Ovary (tissue), 3 donors: ENCODE results near the gene VPS13C.

Source experiments
- EP300 ChIP-seq: sonication (generic); formaldehyde crosslinking; IDR thresholded peaks from one replicate; pipeline ENCODE4 v1.6.1; 2017; ENCODE audit warnings: antibody characterized with exemption
- POLR2A ChIP-seq: fragments of 450-650 bp; IDR thresholded peaks from one replicate; pipeline ENCODE4 v1.6.1; 2017; ENCODE audit warnings: antibody characterized with exemption, mild to moderate bottlenecking, moderate library complexity
- TF ChIP-seq, protein P1 (sequence below), 3 donors: fragments of 450-650 bp in 2 of 3; fragments of 200-600 bp in 1 of 3; IDR thresholded peaks; one replicate each; pipeline versions ENCODE4 v1.5.1 to v1.8.0; 2016 to 2022; ENCODE audit warnings: antibody characterized with exemption in 3 of 3, mild to moderate bottlenecking in 1 of 3
- donor health status: DM: no; HTN: no; CAD: no.

DNA sequence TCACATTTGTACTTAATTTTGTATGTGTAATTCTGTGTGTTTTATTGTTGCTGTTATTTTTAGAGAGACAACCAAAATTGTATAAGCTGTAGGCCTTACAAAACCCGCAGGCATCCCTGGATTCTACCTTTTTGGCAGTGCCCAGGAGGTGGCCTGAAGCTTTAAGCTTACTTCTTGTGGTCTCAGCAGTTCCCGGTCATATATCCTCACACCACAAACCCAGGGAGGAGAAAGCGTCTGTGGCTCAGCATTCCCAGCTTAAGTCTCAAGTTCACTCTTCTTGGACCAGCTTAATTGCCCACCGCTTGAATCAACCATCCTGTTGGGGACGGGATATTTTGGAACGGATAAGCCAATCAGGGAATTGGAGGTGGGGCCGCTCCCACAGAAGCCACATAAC is 43.2 kb upstream of the VPS13C start:
- TF ChIP-seq, protein P1, sequence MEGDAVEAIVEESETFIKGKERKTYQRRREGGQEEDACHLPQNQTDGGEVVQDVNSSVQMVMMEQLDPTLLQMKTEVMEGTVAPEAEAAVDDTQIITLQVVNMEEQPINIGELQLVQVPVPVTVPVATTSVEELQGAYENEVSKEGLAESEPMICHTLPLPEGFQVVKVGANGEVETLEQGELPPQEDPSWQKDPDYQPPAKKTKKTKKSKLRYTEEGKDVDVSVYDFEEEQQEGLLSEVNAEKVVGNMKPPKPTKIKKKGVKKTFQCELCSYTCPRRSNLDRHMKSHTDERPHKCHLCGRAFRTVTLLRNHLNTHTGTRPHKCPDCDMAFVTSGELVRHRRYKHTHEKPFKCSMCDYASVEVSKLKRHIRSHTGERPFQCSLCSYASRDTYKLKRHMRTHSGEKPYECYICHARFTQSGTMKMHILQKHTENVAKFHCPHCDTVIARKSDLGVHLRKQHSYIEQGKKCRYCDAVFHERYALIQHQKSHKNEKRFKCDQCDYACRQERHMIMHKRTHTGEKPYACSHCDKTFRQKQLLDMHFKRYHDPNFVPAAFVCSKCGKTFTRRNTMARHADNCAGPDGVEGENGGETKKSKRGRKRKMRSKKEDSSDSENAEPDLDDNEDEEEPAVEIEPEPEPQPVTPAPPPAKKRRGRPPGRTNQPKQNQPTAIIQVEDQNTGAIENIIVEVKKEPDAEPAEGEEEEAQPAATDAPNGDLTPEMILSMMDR (IDR thresholded peaks at IDR 0.05), result no peak
- TF ChIP-seq EP300, result no peak
- no peak for TF ChIP-seq POLR2A
